ENCODE results near the gene FHIT.

- TF ChIP-seq CTCF (IDR thresholded peaks at IDR 0.05) (no peak), POLR2A (IDR thresholded peaks at IDR 0.05) (no peak), POLR2AphosphoS5 (IDR thresholded peaks at IDR 0.05) (no peak), EP300 (IDR thresholded peaks at IDR 0.05) (no peak)
These were observed 513.4 kb downstream of the FHIT start for GRCh38 chr3:60737633-60738399.
